NCI-H748 (cell line): ENCODE results near the gene MERTK.

ENCODE experiments used
- DNase-seq: peaks from one replicate; lab custom pipeline; 2025; ENCODE audit not compliant: unreplicated experiment; lab: John Stamatoyannopoulos, UW

The MERTK gene

DNA sequence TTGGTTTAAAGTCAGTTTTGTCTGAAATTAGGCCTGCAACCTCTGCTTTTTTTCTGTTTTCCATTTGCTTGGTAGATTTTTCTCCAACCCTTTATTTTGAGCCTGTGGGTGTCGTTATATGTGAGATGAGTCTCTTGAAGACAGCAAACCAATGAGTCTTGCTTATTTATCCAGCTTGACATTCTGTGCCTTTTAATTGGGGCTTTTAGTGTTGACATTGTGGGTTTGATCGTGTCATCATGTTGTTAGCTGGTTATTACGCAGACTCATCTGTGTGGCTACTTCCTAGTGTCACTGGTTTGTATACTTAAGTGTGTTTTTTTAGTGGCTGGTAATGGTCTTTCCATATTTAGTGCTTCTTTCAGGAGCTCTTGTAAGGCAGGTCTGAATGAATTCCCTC is 175.5 kb downstream of the MERTK start:
- peak; percentile 22 for DNase-seq

DNA sequence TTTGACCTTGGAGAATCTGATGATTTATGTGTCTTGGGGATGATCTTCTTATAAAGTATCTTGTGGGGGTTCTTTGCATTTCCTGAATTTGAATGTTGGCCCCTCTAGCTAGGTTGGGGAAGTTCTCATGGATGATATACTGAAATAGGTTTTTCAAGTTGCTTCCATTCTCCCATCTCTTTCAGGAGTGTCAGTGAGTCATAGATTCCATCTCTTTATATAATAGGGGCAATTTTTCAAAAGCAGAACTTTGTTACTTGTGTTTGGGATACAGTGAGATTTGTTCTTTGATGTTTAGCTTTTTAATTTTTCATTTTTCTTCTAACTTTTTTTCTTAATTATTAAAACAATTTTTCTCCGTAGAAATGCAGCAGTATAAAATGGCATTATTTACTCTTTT is 176.1 kb downstream of the MERTK start:
- no peak for DNase-seq

DNA sequence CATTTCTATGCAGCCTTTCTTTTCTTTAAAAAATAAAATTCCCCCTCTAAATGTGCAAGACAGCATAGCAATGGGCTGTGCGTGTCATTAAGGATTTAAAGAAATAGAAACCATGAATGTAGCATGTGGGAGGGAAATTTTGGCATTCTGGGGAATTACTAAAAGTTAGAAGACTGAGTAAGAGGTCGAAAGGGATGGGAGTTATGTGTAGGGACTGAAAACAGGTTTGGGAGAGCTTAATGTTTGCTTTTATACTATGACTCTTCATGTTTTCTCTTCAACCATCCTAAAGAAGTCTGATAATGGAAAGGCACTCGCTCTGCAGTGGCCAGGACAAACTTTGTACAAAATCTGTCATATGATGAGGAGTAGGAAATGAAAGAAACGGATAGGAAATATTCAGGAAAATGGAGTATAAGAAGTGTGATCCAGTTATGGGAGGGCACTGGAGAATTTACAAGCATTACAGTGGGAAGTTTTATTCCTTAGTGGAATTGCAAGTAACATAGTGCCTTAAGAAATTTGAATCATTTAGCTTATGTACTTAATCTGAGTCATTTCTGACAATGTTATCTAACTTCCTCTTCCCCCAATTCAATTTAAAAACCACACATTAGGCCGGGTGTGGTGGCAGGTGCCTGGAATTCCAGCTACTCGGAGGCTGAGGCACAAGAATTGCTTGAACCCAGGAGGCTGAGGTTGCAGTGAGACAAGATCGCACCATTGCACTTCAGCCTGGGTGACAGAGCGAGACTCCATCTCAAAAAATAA is 177.3 kb downstream of the MERTK start:
- no peak for DNase-seq

DNA sequence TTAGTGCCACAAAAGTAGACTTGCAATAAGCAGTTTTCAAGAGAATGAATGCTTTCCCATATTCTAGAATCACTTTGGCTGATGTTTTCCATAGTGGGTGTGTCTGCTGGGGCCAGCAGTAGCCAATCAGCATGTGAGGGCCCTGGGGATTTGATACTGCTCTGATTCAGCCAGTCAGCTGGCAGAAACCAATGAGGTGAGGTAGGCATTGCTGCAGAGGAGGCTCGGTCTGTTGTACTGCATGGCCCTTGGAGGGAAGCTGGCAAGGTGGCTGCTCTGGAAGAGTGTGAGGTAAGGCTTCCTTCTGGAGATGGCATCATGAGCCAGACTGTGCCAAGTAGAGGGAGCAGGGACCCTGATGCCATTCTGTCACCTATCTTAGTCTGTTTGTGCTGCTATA is 179.4 kb downstream of the MERTK start:
- no peak for DNase-seq
